Thyroid gland (tissue), 4 donors: ENCODE data around the gene MACF1.

ENCODE experiments used
- POLR2A ChIP-seq, 2 donors: fragments of 450-650 bp; IDR thresholded peaks; one replicate each; pipeline ENCODE4 v1.6.1; 2017; ENCODE audit warnings: antibody characterized with exemption in 2 of 2, mild to moderate bottlenecking in 2 of 2, moderate library complexity in 1 of 2
- TF ChIP-seq, protein P1 (sequence below), 6 experiments: fragments of 200-600 bp in 3 of 6; fragments of 450-650 bp in 3 of 6; sonication (generic) in 3 of 6; IDR thresholded peaks; one replicate each; pipeline ENCODE4 v1.5.1; 2016 to 2019; ENCODE audit warnings: antibody characterized with exemption in 6 of 6, mild to moderate bottlenecking in 2 of 6, inconsistent platforms in 1 of 6, moderate library complexity in 1 of 6

DNA sequence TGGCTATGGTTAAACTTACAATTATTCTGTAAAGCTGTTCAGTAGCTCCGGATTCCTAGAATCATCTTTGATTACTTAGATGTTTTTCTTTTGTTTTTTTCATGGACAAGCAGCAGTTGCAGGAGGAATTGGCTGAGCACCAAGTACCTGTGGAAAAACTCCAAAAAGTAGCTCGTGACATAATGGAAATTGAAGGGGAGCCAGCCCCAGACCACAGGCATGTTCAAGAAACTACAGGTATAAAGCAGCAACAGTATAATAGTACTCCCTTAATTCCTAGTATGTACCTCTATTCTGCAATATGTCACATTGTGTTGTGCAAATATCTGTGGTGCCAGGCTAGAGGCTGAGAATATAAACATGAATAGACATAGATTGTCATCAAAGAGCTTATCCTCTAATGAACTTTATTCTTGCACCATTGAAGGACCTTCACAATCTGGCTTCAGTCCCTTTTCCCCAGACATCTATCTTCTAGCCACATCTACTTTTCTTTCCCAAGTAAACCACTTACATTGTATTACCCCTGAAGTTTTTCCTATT is 154.6 kb downstream of the MACF1 start:
- TF ChIP-seq, protein P1, sequence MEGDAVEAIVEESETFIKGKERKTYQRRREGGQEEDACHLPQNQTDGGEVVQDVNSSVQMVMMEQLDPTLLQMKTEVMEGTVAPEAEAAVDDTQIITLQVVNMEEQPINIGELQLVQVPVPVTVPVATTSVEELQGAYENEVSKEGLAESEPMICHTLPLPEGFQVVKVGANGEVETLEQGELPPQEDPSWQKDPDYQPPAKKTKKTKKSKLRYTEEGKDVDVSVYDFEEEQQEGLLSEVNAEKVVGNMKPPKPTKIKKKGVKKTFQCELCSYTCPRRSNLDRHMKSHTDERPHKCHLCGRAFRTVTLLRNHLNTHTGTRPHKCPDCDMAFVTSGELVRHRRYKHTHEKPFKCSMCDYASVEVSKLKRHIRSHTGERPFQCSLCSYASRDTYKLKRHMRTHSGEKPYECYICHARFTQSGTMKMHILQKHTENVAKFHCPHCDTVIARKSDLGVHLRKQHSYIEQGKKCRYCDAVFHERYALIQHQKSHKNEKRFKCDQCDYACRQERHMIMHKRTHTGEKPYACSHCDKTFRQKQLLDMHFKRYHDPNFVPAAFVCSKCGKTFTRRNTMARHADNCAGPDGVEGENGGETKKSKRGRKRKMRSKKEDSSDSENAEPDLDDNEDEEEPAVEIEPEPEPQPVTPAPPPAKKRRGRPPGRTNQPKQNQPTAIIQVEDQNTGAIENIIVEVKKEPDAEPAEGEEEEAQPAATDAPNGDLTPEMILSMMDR (IDR thresholded peaks at IDR 0.05) = no peak
- TF ChIP-seq POLR2A (IDR thresholded peaks at IDR 0.05) = no peak
